Activated T-cell treated with anti-CD3 and anti-CD28 coated beads for 4 hours (primary cell): ENCODE results near the gene SPNS1.
"Not testable (repeated sequence)": the region's sequence is repeated elsewhere in the genome, so short reads cannot be mapped to it uniquely, and the experiment has no call there.

Source experiments
- DNase-seq: peaks from one replicate; pipeline ENCODE4 v3.0.0-alpha.2; 2020

Gene SPNS1

DNA sequence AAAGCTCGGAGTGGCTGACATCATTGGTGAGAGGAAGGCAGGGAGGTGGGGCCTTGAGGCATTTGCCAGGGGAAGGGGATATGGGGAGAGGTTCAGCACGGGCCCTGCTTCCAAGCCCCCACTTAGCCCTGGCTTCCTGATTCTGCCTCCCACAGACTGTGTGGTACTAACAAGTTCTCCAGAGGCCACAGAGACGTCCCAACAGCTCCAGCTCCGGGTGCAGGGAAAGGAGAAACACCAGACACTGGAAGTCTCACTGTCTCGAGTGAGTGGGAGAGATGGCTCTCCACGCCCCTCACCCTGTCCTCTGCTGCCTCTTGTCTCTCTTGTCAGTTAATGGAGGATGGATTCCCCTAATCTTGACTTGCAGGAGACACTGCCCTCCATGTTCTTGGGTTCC is 15.7 kb upstream of the SPNS1 start:
- DNase-seq, result no peak

DNA sequence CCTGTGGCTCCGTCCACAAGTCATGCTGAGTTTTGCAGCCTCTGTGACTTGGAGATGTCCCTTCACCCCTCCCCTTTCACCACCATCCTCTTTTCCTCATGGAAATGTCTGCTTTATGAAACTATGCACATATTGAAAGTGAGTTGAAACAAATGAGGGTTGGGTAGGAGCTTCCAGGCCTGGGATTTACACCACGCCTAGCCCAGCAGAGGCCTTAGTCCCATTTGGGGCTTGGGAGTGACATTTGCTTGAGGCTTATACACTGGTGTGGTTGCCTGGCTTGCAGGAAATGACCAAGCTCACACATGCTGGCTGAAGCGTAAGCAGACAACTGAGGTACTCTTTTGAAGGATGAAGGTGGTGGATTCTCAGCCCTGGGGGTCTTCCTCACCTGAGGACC is 10.5 kb upstream of the SPNS1 start:
- DNase-seq, result no peak

DNA sequence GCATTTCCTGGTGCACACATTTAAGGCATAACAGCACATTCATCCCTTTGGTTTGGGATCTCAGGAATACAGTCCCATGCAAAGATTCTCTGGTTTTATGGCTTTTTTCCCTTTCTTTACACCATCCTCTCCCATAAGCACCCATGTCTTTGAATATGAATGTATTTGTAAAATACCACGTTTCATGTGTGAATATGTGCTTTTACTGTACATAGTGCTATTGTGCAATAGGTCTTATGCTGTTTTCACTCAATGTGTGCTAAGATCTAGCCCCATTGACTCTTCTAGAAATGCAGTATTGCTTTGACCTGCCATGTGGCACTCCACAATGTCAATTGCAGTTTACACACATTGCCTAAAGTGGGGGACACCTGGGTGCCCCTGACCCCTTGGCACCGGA is 10.1 kb upstream of the SPNS1 start:
- no peak for DNase-seq

DNA sequence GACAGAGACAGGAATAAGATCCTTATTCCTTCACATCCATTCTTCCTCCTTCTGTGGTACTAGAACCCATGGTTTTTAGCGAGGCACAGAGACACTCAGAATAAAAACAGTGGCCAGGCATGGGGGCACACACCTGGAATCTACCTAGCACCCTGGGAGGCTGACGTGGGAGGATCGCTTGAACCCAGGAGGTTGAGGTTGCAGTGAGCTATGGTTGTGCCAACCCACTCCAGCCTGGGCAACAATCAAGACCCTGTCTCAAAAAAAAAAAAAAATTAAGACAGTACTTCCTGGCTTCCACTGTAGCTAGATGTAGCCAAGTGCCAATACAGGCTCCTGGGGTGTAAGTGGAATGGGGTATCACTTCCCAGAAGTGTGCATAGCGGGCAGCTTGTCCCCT is 7.4 kb upstream of the SPNS1 start:
- no peak for DNase-seq

DNA sequence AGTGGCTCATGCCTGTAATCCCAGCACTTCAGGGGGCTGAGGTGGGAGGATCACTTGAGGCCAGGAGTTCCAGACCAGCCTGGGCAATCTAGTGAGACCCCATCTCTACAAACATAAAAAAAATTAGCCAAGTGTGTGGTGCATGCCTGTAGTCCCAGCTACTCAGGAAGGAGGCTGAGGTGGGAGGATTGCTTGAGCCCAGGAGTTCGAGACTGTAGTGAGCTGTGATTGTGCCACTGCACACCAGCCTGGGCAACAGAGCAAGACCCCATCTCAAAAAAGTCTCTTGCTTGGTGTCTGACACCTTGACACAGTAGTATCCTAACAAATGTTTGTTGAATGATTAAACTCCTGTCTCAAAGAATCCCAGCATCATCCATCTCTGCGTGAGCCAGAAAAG is 4.9 kb upstream of the SPNS1 start:
- DNase-seq, result not testable (repeated sequence)

DNA sequence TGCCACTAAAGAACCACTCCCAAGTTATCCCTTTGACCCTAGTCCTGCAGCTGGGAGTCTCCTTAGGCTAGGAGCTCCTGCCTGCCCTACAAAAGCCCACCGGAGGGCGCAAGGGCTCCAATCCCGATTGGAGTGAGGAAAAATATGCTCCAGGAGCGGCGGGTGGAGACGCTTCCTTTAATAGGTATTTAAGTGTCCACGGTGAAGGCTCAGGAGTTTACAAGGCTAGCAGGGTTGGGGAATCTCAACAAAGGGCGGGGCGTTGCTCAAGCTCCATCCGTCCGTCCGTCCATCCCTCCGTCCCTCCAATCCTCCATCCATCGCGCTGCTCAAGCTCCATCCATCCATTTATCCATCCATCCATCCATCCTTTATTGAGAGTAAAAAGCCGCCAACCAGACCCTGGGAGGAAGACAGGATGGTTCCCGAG is 556 bp upstream of the SPNS1 start:
- DNase-seq, result no peak

DNA sequence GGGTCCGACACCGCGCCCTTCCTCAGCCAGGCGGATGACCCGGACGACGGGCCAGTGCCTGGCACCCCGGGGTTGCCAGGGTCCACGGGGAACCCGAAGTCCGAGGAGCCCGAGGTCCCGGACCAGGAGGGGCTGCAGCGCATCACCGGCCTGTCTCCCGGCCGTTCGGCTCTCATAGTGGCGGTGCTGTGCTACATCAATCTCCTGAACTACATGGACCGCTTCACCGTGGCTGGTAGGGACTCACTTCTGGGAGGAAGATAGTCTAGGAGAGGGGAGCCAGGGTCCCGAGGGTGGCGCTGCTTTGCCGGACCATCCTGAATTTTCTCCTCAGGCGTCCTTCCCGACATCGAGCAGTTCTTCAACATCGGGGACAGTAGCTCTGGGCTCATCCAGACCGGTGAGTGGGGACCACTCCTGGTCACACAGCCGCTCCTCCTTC is 601 bp downstream of the SPNS1 start:
- no peak for DNase-seq

DNA sequence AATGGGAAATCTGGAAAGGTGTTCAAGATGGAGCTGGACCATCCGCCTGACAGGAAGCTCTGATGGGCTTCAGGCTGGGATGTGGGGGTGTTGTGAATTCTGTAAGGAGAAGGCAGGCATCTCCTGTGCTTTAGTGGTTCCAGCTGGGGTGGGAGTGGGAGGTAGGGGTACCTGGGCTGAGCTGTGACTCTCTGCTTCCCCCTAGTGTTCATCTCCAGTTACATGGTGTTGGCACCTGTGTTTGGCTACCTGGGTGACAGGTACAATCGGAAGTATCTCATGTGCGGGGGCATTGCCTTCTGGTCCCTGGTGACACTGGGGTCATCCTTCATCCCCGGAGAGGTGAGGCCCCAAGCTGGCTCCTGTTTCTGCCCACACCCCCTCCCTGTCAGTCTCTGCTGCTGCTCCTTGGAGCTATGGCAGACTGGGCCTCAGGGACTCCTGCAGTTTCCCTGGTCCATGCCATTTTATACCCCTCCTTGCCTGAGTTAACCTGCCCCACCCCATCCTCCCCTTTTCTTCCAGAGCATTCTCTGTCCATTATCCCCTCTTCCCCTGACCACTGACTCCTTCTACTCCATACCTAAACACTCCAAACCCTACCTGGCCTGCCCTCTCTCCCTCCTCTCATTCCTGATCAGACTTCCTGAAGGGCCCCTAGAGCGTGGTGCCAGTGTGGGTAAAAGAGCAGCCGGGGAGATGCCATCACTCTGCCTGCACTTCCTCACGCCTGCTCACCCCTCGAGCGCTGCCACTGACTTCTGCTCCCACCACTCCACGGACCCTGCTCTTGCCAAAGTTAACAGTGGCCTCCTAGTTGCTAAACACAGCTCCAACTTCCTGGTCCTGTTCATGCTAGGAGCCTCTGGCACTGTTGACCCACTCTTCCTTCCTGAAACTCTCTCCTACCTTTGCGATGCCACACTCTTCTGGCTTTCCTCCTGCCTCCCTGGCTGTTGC is 3.4 kb downstream of the SPNS1 start:
- no peak for DNase-seq

DNA sequence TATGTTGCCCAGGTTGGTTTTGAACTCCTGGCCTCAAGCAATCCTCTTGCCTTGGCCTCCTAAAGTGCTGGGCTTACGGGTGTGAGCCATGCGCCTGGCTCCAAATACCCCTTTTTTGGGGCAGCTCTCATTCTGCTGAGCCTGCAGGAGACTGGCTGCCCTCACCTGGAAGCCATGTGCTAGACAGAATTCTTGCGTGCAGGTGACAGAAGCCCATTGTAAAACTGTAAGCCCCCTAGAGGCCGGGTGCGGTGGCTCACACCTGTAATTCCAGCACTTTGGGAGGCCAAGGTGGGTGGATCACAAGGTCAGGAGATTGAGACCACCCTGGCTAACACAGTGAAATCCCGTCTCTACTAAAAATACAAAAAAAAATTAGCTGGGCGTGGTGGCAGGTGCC is 5.8 kb downstream of the SPNS1 start:
- not testable (repeated sequence) for DNase-seq

DNA sequence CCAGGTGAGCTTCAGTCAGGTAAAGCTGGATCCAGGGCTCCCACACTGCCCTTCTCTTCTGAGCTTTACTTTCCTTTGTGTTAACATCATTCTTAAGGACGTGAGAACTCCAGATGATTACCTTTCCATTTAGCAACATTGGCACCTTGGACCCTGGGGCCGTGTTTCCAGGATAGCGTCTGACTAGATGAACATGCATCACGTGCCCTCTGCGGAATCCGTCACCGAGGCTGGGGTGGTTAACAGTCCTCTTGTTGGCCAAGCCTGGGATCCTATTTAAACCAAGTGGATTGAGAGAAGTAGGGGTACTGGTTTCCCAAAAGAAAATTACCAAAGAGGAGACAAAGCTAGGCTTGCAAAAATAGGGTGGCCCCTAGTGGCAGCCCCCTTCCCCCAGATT is 6.4 kb downstream of the SPNS1 start:
- no peak for DNase-seq

DNA sequence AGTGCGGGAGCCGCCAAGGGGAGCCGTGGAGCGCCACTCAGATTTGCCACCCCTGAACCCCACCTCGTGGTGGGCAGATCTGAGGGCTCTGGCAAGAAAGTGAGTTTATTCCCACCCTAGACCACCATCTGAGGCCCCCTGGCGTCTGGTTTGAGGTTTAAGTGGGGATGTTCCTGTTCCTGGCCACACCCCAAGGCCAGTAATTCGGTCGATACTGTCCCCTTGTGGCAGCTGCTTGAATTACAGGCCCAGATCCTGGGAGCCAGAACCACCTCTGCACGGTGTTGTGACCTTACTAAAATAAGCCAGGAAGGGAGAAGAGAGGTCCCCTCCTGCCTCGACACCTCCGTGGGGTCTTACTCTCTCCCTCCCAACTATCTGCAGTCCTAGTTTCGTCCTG is 6.9 kb downstream of the SPNS1 start:
- DNase-seq, result no peak

DNA sequence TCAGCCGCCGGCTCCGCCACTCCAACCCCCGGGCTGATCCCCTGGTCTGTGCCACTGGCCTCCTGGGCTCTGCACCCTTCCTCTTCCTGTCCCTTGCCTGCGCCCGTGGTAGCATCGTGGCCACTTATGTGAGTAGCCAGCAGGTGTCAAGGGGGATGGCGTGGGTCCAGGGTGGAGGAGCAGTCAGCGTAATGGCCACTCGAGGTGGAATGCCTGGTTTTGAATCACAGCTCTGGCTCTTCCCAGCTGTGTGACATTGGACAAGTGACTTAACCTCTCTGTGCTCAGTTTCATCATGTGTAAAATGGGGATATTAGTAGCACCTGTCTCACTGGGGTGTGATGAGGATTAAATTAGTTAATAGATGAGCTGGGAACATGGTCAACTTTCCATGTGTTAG is 7.8 kb downstream of the SPNS1 start:
- DNase-seq, result no peak

DNA sequence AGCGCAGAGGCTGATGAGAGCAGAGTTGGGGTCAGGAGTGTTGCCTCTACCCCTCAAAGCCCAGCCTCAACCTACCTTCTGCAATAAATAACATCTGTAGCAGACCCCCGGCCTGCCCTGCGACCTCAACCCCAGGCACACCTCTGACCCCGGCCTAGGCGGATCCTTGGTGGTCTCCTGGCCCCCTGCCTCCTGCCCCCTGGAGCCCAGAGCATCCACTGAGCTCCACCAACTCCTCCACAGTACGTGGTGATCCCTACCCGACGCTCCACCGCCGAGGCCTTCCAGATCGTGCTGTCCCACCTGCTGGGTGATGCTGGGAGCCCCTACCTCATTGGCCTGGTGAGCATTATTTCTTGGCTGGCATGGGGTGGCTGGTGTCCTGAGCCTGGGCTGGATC is 8.4 kb downstream of the SPNS1 start:
- DNase-seq, result no peak

DNA sequence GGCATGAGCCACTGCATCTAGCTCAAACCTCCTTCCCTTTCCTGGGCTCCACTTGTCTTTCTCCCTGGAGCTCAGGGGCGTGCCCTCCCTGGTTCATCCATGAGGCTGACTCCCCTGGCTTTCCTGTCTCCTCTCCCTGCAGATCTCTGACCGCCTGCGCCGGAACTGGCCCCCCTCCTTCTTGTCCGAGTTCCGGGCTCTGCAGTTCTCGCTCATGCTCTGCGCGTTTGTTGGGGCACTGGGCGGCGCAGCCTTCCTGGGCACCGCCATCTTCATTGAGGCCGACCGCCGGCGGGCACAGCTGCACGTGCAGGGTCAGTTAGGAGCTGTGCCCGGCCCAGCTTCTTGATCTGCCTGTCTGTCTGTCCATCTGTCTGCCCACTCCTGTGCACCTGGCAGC is 9.1 kb downstream of the SPNS1 start:
- DNase-seq, result no peak

DNA sequence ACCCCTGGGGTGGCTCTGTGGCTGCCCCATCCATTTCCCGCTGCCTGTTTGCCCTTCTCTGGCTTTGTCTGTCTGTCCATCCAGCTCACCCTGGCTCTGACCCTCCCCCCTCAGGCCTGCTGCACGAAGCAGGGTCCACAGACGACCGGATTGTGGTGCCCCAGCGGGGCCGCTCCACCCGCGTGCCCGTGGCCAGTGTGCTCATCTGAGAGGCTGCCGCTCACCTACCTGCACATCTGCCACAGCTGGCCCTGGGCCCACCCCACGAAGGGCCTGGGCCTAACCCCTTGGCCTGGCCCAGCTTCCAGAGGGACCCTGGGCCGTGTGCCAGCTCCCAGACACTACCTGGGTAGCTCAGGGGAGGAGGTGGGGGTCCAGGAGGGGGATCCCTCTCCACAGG is 9.5 kb downstream of the SPNS1 start:
- no peak for DNase-seq

DNA sequence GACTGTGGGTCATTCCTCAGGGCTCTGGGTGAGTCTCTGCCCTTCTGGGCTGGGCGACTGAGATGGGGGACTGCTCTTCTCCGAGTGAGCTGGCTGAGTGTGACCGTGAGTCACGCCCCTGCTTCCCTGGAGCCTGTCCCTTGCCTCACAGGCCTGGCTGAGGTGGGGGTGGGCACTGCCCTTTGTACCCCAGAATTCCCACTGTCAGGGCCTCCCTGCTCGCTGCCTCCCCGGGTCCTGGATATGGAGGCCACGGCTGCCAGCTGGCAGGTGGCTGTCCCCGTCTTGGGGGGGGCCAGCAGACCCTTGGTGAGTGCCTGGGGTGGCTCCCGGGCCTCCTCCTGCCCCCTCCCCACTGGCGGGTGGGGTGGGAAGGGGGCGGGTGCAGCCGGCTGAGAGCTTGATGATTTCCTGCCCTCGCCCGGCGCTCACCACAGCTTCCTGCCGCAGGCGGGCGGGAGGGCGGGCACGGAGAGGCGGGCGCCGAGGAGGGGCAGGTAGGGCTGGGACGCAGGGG is 10.1 kb downstream of the SPNS1 start, which contains the start of gene LAT:
TSS of gene LAT (plus strand) at position 434 of the 517 bp plus-strand sequence. CDS start 366 bp downstream, outside the sequence.
- peak; percentile 66 for DNase-seq

DNA sequence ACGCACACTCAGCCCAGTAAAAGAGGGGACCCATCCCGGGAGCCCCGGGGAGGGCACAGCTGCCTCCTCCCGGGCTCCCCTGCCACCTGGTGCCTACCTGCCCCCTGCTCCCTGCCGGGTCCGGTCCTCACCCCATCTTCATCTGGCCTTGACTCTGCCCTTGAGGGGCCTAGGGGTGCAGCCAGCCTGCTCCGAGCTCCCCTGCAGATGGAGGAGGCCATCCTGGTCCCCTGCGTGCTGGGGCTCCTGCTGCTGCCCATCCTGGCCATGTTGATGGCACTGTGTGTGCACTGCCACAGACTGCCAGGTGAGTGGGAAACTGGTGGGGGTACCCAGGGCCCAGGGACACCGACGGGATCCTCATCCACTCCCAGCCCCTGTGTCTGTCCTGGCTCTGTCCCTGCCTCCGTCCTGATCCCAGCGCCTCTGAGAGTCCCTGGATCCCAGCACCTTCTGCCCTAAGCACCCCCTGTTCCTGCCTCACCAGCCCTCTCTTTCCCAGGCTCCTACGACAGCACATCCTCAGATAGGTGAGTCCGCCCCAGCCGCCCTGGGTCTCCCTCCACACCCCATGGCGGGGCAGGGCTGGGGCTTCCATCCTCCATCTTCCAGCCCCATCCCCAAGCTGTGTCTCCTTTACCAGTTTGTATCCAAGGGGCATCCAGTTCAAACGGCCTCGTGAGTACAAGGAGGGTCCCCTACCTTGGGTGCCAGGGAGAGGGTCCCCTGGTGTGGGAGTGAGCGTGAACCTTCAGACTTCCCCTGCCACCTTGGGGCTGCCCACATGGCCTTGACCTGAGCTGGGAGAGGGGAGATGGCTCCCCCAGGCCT is 10.8 kb downstream of the SPNS1 start:
- no peak for DNase-seq

DNA sequence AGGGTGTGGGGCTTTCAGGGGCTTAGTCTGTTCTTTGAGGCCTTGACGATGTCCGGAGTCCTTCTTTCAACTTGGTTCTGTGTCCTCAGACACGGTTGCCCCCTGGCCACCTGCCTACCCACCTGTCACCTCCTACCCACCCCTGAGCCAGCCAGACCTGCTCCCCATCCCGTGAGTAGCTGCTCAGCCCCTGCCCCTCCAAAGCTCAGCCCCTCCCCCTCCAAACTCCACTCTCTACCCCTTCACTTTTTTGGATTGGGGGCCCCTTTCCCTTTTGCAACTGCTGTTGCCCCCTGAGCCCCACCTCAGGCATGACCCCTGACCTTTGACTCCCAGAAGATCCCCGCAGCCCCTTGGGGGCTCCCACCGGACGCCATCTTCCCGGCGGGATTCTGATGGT is 11.5 kb downstream of the SPNS1 start:
- DNase-seq, result no peak

DNA sequence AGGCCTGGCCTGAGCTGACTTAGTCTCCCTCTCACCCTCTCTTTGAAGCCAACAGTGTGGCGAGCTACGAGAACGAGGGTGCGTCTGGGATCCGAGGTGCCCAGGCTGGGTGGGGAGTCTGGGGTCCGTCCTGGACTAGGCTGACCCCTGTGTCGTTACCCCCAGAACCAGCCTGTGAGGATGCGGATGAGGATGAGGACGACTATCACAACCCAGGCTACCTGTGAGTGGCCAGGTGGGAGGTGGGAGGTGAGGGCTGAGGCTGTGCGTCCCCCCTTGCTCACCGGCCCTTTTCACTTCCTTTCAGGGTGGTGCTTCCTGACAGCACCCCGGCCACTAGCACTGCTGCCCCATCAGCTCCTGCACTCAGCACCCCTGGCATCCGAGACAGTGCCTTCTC is 11.9 kb downstream of the SPNS1 start:
- DNase-seq, result no peak

DNA sequence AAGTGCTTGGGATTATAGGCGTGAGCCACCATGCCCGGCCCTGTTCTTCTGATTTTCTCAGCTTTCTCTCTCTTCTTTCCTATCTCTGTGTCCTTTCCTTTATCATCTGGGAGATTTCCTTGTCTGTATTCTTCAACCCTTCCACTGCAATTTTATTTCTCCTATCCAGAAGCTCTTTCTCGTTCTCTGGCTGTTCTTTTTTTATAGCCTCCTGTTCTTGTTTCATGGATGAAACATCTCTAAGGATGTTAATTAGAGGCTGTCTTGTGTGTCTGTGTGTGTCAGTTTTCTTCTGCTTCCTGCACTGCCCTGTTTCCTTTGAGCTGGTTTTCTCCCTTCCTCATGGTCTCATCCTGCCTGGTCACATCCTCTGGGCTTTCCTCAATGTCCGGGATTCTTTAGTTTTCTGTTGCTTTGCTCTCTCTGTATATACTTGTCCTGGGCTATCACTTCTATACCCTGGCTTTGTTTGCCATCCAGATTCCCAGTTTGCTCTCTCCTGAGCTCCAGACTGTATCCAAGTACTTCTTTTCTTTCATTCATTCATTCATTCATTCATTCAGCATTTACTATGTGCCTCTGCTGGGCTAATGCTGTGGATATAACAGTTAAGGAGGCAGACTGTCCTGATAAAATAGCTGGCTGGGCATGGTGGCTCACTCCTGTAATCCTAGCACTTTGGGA is 12.7 kb downstream of the SPNS1 start:
- DNase-seq, result no peak

DNA sequence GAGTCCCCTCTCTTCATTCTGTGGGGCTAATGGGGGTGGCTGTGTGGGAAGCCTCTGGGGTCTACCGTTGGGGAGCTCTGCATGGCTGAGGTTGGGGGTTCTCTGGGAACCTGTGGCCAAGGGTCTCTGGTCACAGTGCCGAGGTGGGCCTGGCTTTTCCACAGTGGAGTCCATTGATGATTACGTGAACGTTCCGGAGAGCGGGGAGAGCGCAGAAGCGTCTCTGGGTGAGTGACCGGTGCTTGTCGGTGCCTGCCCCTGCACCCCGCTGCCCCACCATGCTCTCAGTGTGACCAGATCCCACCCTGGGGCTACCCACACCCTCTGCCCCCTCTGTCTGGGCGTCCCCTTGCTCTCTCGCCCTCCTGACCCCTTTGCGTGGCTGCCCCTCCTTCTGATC is 14.8 kb downstream of the SPNS1 start:
- DNase-seq, result no peak

DNA sequence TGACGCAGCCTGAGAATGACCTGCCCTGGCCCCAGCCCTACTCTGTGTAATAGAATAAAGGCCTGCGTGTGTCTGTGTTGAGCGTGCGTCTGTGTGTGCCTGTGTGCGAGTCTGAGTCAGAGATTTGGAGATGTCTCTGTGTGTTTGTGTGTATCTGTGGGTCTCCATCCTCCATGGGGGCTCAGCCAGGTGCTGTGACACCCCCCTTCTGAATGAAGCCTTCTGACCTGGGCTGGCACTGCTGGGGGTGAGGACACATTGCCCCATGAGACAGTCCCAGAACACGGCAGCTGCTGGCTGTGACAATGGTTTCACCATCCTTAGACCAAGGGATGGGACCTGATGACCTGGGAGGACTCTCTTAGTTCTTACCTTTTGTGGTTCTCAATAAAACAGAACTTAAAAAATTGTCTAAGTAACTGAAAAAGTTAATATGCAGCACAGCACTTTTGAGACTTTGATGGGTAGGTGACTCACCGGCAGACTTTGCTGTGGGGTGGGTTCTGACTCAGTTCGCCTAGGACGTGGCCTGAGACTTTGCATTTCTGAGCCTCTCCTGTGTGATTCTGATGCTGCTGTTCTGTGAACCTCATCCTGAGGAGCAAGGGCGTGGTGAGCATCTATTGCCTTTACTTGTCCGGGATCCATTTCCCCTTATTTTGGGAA is 15.9 kb downstream of the SPNS1 start:
- DNase-seq, result peak; percentile 57
